ENCODE data around the gene DICER1. TPM values are rescaled to one million over a fixed set of nuclear protein-coding genes. Genes with fewer than 3 reads are reported as not detected.

DICER1 gene
- total RNA-seq, 4 donors from 2014 or later = 81.6 to 103 (median 88.8) TPM

DNA sequence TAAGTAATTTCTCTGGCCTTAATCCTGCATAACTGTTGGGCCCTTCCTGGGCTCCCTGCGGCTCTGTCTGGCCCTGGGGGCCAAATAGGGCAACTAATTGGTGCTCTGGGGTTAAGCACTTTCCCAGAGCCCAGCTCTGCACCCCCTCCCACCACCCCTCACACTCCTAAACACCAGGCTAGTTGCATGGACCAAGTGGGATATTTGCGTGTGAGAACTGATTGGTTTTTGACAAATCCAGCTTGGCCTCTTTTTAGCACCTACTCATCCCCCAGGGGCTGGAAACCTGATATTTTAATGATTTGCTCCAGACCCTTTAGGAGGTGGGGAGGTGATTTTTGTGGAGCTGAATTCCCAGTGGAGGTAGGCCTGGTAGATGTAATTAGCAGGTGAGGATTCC lies 91.9 kb downstream of the DICER1 start:
- DNase-seq = no peak
- no peak overlapping the region for H3K27ac ChIP-seq
- no peaks in the 10 kb centered on the region for H3K9me3 ChIP-seq
- intact Hi-C loops (cut with DNase I; ENCODE audit: low total_unique reads) = no loop called here
- TF ChIP-seq POLR2A (IDR thresholded peaks at IDR 0.05) = no peak
- TF ChIP-seq, protein P1, sequence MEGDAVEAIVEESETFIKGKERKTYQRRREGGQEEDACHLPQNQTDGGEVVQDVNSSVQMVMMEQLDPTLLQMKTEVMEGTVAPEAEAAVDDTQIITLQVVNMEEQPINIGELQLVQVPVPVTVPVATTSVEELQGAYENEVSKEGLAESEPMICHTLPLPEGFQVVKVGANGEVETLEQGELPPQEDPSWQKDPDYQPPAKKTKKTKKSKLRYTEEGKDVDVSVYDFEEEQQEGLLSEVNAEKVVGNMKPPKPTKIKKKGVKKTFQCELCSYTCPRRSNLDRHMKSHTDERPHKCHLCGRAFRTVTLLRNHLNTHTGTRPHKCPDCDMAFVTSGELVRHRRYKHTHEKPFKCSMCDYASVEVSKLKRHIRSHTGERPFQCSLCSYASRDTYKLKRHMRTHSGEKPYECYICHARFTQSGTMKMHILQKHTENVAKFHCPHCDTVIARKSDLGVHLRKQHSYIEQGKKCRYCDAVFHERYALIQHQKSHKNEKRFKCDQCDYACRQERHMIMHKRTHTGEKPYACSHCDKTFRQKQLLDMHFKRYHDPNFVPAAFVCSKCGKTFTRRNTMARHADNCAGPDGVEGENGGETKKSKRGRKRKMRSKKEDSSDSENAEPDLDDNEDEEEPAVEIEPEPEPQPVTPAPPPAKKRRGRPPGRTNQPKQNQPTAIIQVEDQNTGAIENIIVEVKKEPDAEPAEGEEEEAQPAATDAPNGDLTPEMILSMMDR (IDR thresholded peaks at IDR 0.05) = no peak
- H3K4me1 ChIP-seq = no peaks in the 10 kb centered on the region
- H3K36me3 ChIP-seq = no peaks in the 10 kb centered on the region
- H3K27me3 ChIP-seq = no peaks in the 10 kb centered on the region
- no peak overlapping the region for H3K4me3 ChIP-seq

DNA sequence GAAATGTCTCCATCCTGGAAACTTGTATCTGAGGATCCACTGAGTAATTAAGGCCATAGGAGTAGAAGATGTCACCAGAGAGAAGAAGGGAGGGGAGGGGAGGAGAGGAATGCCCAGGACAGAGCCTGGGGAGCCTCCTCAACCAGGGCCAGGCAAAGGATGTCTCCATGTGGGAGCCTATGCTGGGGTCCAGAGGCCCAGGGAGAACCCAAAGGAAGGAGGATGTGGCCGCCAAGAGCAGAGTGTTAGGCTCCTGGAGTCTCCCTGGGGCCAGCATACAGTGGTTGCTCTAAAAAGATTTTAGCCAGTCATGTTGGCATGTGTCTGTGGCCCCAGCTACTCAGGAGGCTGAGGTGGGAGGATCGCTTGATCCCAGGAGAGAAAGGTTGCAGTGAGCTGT lies 92.6 kb downstream of the DICER1 start:
- intact Hi-C loops (cut with DNase I; ENCODE audit: low total_unique reads) = no loop called here
- Histone ChIP-seq H3K9me3 (no peaks in the 10 kb centered on the region), H3K36me3 (no peaks in the 10 kb centered on the region), H3K4me3 (no peak overlapping the region), H3K27ac (no peak overlapping the region), H3K27me3 (no peaks in the 10 kb centered on the region), H3K4me1 (no peaks in the 10 kb centered on the region)
- TF ChIP-seq, protein P1 (IDR thresholded peaks at IDR 0.05) = no peak
- TF ChIP-seq POLR2A (IDR thresholded peaks at IDR 0.05) = no peak
- DNase-seq = no peak

DNA sequence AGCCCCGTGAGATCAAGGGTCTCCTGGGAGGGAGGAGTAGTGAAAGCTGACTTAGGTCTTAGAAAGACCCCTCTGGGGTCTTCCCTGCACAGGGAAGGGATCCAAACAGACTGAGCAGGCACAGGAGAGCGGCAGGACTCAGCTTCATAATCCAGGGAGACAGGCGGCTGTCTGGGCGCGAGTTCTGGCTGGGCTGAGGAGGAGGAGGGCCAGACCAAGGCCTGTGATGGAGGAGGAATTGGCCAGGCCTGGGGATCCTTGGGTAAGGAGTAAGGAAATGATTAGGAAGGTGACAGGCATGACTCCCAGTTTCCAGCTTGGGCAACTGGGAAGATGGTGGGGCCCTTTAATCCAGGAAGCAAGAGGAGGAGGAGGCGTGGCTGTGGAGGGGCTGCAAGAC lies 93.1 kb downstream of the DICER1 start:
- Histone ChIP-seq H3K27ac (no peak overlapping the region), H3K4me1 (no peaks in the 10 kb centered on the region), H3K9me3 (no peaks in the 10 kb centered on the region), H3K27me3 (no peaks in the 10 kb centered on the region), H3K36me3 (no peaks in the 10 kb centered on the region), H3K4me3 (no peak overlapping the region)
- DNase-seq = no peak
- TF ChIP-seq, protein P1 (IDR thresholded peaks at IDR 0.05) = no peak
- TF ChIP-seq POLR2A (IDR thresholded peaks at IDR 0.05) = no peak
- intact Hi-C loops (cut with DNase I; ENCODE audit: low total_unique reads) = no loop called here

DNA sequence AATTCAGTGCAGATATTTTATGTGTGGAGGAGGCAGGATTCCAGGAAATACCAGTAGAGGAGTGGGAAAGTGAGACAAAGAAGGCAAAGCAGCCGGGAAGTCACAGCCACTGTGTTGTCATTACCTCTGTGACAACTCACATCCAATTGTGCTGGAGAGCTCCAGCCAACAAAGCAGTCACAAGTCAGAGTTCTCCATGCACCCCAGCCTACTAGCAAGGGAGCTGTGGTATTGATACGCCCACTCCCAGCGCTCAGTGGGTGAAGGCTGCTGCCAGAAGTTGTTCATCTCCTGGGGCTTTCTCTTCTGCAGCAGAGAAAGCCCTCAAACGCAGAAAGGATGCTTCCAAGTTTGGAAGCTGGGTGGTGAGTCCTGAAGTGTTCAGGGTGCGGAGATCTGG lies 93.9 kb downstream of the DICER1 start:
- intact Hi-C loops (cut with DNase I; ENCODE audit: low total_unique reads) = no loop called here
- Histone ChIP-seq H3K27me3 (no peaks in the 10 kb centered on the region), H3K9me3 (no peaks in the 10 kb centered on the region), H3K4me3 (no peak overlapping the region), H3K36me3 (no peaks in the 10 kb centered on the region), H3K27ac (no peak overlapping the region), H3K4me1 (no peaks in the 10 kb centered on the region)
- TF ChIP-seq POLR2A (IDR thresholded peaks at IDR 0.05) = no peak
- TF ChIP-seq, protein P1 (IDR thresholded peaks at IDR 0.05) = no peak
- DNase-seq = no peak

DNA sequence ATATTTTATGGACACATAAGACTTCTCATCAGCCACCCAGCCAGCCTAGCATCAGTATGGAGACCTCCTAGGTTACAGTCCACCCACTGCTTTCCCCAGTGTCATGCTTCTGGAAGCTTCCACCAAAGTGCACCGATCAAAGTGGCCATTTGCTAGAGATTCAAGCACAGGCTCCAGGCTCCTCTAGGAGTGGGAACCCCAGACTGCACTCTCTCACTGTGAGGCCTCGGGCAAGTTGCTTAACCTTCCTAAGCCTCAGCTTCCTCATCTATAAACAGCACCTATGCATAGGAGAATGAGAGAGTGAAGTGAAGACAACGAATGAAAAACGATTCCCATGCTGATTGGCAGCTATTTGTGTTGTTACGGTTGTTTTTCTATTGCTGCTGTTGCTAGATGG lies 94.4 kb downstream of the DICER1 start:
- DNase-seq = no peak
- intact Hi-C loops (cut with DNase I; ENCODE audit: low total_unique reads) = no loop called here
- TF ChIP-seq POLR2A (IDR thresholded peaks at IDR 0.05) = no peak
- TF ChIP-seq, protein P1 (IDR thresholded peaks at IDR 0.05) = no peak
- Histone ChIP-seq H3K27me3 (no peaks in the 10 kb centered on the region), H3K27ac (no peak overlapping the region), H3K4me1 (no peaks in the 10 kb centered on the region), H3K9me3 (no peaks in the 10 kb centered on the region), H3K4me3 (no peak overlapping the region), H3K36me3 (no peaks in the 10 kb centered on the region)
